Measurements from ENCODE around the gene SLFN13. TPM values are rescaled to one million over a fixed set of nuclear protein-coding genes. Genes with fewer than 3 reads are reported as not detected.

Gene SLFN13
- total RNA-seq, 1 experiment from 2014 or later: 38.5 TPM

DNA sequence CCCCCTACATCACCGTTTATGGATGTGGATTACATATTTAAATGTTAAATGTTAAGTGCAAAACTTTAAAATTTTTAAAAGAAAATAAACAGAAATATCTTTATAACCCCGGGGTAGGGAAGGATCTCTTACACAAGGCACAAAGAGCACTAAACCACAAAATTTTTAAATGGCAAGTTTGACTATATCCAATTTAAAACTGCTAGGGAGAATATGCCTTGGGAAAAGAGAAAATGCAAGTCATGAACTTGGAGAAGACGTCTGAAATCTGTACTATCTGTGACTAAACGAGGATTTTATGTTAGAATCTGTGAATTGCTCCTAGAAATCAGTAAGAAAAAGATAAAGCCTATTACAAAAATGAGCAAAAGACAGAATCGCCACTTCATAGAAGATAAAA, 28.7 kb upstream of the SLFN13 start:
- TF ChIP-seq, protein P1, sequence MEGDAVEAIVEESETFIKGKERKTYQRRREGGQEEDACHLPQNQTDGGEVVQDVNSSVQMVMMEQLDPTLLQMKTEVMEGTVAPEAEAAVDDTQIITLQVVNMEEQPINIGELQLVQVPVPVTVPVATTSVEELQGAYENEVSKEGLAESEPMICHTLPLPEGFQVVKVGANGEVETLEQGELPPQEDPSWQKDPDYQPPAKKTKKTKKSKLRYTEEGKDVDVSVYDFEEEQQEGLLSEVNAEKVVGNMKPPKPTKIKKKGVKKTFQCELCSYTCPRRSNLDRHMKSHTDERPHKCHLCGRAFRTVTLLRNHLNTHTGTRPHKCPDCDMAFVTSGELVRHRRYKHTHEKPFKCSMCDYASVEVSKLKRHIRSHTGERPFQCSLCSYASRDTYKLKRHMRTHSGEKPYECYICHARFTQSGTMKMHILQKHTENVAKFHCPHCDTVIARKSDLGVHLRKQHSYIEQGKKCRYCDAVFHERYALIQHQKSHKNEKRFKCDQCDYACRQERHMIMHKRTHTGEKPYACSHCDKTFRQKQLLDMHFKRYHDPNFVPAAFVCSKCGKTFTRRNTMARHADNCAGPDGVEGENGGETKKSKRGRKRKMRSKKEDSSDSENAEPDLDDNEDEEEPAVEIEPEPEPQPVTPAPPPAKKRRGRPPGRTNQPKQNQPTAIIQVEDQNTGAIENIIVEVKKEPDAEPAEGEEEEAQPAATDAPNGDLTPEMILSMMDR (conservative IDR thresholded peaks at IDR 0.05): no peak
- TF ChIP-seq EZH2 (IDR thresholded peaks at IDR 0.05; ENCODE audit: low read depth): no peak
- Histone ChIP-seq H3K4me1 (replicated peaks; ENCODE audit: insufficient read depth) (no peaks in the 10 kb centered on the region), H3K9me2 (ENCODE audit: insufficient read depth) (no peaks in the 10 kb centered on the region), H2AFZ (no peak overlapping the region), H4K20me1 (ENCODE audit: insufficient read depth) (no peaks in the 10 kb centered on the region), H3K4me2 (no peak overlapping the region), H3K79me2 (ENCODE audit: low read depth) (no peaks in the 10 kb centered on the region), H3F3A (ENCODE audit: insufficient read depth, low read depth) (no peaks in the 10 kb centered on the region), H3K27ac (no peak overlapping the region), H3K27me3 (ENCODE audit: insufficient read depth, low read depth) (peaks cover 63% of the 10 kb centered on the region), H3K4me3 (no peak overlapping the region), H3K9me3 (ENCODE audit: insufficient read depth, low read depth) (no peaks in the 10 kb centered on the region), H3K36me3 (ENCODE audit: low read depth) (no peaks in the 10 kb centered on the region)
- intact Hi-C loops (cut with micrococcal nuclease; ENCODE audit: unreplicated experiment): no loop called here
- DNase-seq: no peak
- POLR2A ChIA-PET (ENCODE audit: unreplicated experiment): interaction anchor here (0.8 kb wide), 1 partner anchor 16 kb away, joined by 7 read pairs; no protein-coding TSS in a partner anchor
- CTCF ChIA-PET: no interaction called here
- no TSS peak for BruUV-seq (replicated peaks)

DNA sequence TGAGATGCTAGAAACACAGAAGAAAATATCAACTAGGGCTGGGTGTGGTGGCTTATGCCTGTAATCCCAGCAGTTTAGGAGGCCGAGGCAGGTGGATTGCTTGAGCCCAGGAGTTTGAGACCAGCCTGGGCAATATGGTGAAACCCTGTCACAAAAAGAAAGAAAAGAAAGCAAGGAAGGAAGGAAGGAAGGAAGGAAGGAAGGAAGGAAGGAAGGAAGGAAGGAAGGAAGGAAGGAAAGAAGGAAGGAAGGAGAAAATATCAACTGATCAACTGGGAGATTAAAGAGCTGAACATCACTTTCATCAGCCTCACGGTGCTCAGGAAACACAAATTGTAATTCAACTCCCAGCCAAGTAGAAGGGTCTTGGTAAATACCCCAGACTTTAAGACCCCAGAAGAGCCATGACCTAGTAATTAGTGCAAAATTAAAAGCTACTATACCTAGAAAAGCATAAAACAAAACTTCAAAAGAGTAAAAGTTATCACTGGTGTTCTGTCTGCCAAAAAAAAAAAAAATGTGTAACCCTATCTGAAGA, 27.8 kb upstream of the SLFN13 start:
- Histone ChIP-seq H4K20me1 (ENCODE audit: insufficient read depth) (no peaks in the 10 kb centered on the region), H3F3A (ENCODE audit: insufficient read depth, low read depth) (no peaks in the 10 kb centered on the region), H3K79me2 (ENCODE audit: low read depth) (no peaks in the 10 kb centered on the region), H3K4me2 (no peak overlapping the region), H2AFZ (no peak overlapping the region), H3K36me3 (ENCODE audit: low read depth) (no peaks in the 10 kb centered on the region), H3K4me3 (no peak overlapping the region), H3K9me3 (ENCODE audit: insufficient read depth, low read depth) (no peaks in the 10 kb centered on the region), H3K4me1 (replicated peaks; ENCODE audit: insufficient read depth) (no peaks in the 10 kb centered on the region), H3K27ac (no peak overlapping the region), H3K27me3 (ENCODE audit: insufficient read depth, low read depth) (peaks cover 61% of the 10 kb centered on the region), H3K9me2 (ENCODE audit: insufficient read depth) (no peaks in the 10 kb centered on the region)
- DNase-seq: no peak
- intact Hi-C loops (cut with micrococcal nuclease; ENCODE audit: unreplicated experiment): no loop called here
- TF ChIP-seq, protein P1 (conservative IDR thresholded peaks at IDR 0.05): no peak
- no peak for TF ChIP-seq EZH2 (IDR thresholded peaks at IDR 0.05; ENCODE audit: low read depth)
- ChIA-PET POLR2A (ENCODE audit: unreplicated experiment) (no interaction called here), CTCF (no interaction called here)
- BruUV-seq (replicated peaks): no TSS peak

DNA sequence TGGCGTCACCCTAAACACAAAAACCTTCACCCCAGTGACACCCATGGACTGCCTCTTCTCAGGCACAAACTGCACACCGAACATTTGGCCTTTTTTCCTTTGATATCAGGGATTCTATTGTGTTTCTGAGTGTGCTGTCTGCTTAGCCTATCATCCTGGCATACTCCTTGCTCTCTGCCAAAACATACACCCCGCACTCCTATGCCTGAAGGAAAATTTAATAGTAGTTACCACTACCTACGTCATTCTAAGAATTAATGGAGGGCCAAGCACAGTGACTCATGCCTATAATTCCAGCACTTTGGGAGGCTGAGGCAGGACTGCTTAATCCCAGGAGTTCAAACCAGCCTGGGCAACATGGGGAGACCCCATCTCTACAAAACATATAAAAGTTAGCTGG, 19.9 kb upstream of the SLFN13 start:
- Histone ChIP-seq H3K79me2 (ENCODE audit: low read depth) (no peaks in the 10 kb centered on the region), H2AFZ (no peak overlapping the region), H3K4me1 (replicated peaks; ENCODE audit: insufficient read depth) (no peaks in the 10 kb centered on the region), H3K9me3 (ENCODE audit: insufficient read depth, low read depth) (no peaks in the 10 kb centered on the region), H3K27ac (no peak overlapping the region), H3K4me3 (no peak overlapping the region), H3F3A (ENCODE audit: insufficient read depth, low read depth) (no peaks in the 10 kb centered on the region), H3K4me2 (no peak overlapping the region), H3K36me3 (ENCODE audit: low read depth) (no peaks in the 10 kb centered on the region), H3K9me2 (ENCODE audit: insufficient read depth) (no peaks in the 10 kb centered on the region), H3K27me3 (ENCODE audit: insufficient read depth, low read depth) (peaks cover 26% of the 10 kb centered on the region; the same call in 1 of the 2 replicates), H4K20me1 (ENCODE audit: insufficient read depth) (no peaks in the 10 kb centered on the region)
- intact Hi-C loops (cut with micrococcal nuclease; ENCODE audit: unreplicated experiment): loop anchor here (10.0 kb wide), 1 partner anchor 94 kb away; the partner anchor contains the start of gene SLFN11
- ChIA-PET CTCF (no interaction called here), POLR2A (ENCODE audit: unreplicated experiment) (no interaction called here)
- TF ChIP-seq, protein P1 (conservative IDR thresholded peaks at IDR 0.05): no peak
- no peak for TF ChIP-seq EZH2 (IDR thresholded peaks at IDR 0.05; ENCODE audit: low read depth)
- no TSS peak for BruUV-seq (replicated peaks)
- no peak for DNase-seq

Data from PC-9 (cell line).